AG08395 (cell line): Measurements from ENCODE around the gene SEMA3C.

Experiments
- DNase-seq: peaks from one replicate; pipeline ENCODE4 v3.0.0; 2012; ENCODE audit warnings: mixed read lengths, low spot score

Gene SEMA3C

DNA sequence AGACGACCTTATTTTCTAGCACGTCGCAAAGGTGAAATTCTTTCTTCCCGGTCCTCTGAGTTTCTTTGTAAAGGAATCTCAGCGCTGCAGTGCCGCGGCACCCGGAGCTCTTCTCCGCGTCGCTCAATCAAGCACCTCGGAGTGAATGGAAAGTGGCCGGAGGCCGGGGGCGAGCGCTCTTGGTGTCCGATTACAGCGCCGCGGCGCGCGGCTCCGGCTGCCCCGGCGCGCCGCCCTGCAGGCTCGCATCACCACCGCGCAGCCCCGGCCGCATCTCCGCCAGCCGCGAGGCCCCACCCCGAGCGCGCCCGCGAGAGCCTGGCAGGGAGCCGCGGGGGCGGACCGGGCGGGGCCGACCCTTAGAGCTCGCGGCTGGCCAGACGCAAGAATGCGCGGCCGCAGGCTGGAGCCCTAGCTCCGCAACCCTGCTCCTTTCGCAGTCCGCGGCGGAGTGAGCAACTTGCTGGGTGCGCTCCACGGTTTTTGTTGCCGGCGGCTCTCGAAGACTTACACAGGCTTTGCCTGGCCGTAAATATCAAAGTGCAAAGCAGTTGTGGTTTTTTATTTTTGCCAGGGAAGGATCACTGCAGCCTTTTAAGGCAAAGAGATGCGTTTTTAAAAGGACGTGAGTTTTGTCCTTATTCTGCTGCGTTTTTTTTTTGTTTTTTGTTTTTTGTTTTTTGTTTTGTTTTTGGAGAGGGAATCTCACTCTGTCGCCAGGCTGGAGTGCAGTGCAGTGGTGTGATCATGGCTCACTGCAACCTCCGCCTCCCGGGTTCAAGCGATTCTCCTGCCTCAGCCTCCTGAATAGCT, at the start of gene SEMA3C:
Gene SEMA3C (minus strand): TSS at position 143 of the 813 bp plus-strand sequence. CDS start 2,270 bp downstream, outside the sequence.
- DNase-seq, result peak; percentile 96

- no peak for DNase-seq
Measured at GRCh38 chr7:80968606-80969005, 49.8 kb upstream of the SEMA3C start.

- no peak for DNase-seq
Measured at GRCh38 chr7:80967917-80968297, 49.1 kb upstream of the SEMA3C start.

- DNase-seq, result peak; percentile 5
Measured at GRCh38 chr7:80967071-80967916, 48.4 kb upstream of the SEMA3C start.

DNA sequence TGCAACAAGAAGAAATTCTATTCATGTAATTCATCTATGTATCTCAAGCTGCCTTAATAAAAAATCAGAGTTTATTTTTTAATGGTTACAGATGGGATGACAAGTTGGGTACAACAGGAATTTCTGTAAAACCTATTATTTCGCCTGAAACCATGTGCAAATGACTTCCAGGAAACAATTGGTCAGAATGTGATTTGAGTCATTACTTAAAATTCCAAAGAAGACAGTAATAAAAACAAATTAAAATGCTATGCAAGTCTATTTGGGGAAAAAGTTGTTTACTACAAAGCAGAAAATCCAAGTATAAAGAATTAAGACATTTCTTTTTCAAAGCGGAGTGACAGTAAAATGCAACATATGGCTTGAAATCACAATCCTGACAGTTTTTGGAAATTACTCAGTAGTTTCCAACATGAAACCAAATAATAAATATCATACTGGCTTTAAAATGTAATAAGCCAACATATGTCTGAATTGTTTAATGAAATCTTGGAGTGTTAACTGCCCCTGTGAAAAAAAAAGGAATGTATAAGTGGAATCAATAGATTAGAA, 41.5 kb upstream of the SEMA3C start:
- peak; percentile 34 for DNase-seq

- no peak for DNase-seq
Measured at GRCh38 chr7:80957226-80957777, 38.5 kb upstream of the SEMA3C start.

GRCh38 chr7:80954191-80954590, 35.3 kb upstream of the SEMA3C start:
- DNase-seq, result no peak

DNA sequence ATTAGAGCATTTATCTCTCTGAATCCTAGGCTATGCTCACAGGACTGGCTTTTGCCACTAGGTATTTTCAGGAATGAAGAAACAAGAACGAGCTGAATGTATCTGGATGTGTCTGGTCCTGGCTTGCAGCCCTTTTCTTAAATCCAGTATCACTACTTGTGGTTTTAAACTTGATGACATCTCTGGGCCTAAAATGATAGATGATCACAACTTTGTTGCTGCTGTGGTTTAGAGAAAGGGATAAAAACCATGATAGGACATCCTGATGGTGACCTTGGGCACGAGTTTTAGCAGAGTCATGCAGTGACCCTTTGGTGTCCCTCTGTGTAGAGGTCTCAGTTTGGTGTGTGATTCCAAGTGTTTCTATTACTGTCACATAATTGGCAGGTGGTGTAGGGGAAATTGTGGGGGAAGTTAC, 31.7 kb upstream of the SEMA3C start:
- no peak for DNase-seq

- DNase-seq, result no peak
Measured at GRCh38 chr7:80949449-80949848, 30.6 kb upstream of the SEMA3C start.

DNA sequence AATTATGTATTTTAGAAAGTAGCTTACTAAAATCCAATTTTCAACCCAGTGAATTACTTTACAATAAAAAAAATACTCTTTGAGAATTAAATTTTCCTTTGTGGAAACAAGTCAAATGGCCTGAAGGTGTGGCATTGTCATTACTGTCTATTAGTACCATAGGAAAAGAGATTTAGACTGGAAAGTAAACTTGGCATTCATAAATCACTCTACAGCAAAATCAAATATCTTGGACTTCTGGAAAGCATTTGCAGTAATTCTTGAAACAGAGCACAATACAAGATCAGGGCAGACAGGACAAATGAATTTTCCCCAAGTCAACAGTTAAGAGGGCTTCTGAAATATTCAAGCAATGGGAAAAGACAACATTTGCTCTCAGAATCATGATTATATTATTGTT, 28.0 kb upstream of the SEMA3C start:
- DNase-seq, result no peak

GRCh38 chr7:80945976-80946375, 27.1 kb upstream of the SEMA3C start:
- DNase-seq, result no peak

GRCh38 chr7:80943342-80943741, 24.5 kb upstream of the SEMA3C start:
- no peak for DNase-seq

DNA sequence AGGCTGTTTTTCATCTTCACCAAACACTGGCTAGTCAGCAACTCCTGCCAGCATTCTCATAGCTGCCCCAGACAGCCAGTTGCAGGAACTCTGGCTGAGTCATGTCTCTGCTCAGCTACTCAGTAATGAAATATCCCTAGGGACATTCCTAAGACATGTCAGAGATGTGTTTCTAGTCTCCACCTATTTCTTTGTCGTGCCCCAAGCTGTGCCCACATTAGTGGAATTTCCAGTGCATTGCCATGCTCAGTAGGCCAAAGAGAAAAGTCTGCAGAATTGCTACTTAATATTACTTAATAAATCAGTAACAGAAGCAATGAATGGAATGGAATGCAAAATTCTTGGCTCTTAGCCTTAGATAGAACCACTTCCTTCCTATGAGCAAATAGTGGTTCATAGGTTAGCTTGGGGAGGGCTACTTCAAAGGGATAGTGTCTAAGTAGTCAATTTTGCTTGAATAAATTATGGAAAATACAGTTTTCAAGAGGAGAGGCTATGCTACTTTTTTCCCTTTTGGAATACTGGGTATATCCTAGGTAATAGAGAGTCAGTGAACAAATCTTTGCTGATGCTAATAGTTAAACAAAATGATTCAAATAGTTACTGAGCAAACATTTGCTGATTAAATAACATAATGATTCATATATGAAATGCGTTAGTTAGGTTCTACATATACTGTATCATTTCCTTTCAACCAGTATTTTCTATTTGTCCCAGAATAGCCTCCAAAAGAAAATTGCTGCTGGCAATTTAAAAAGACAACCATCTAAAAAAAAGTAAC, 23.6 kb upstream of the SEMA3C start:
- DNase-seq, result peak; percentile 97

DNA sequence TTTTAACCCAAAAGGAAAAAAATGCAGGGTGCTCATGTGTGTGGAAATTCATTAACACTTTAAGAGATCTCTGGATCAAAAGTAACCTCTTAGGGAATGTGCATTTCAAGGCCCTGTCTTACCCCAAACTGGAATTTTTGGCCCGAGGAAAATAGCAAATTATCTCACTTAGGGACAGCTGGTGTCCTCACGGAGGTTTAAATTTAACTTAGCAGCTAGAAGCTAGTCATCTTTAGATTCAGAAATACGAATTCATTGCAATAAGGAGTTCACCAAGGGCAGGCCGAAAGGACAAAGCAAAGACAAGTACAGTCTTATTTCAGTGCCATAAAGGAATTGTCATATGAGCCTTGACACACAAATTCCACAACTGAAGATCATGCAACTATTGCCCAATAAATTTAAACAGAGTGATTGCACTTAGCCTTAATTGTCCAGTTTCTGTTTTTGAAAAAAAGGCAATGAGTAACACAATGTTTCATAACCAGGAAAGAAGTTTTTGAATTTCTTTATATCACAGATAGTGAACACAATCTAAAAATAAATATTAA, 22.4 kb upstream of the SEMA3C start:
- peak; percentile 65 for DNase-seq

GRCh38 chr7:80940539-80941207, 21.8 kb upstream of the SEMA3C start:
- DNase-seq, result no peak

DNA sequence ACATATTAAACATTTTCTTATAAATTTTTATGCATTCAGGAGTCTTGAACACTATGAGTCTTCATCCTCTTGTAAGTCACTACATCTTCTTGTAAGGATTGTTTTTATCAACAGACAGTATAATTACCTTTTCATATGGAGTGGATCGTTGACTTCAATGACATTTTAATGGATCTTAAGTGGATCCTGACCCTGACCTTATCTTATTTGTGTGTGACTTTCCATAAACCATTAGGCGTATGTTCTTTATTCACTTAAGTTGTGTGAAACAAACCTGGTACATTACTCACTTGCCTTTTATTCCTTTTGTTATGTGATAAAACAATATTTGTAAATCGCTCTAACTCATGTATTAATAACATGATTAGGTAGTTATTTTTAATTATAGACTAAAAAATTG, 18.5 kb upstream of the SEMA3C start:
- no peak for DNase-seq

DNA sequence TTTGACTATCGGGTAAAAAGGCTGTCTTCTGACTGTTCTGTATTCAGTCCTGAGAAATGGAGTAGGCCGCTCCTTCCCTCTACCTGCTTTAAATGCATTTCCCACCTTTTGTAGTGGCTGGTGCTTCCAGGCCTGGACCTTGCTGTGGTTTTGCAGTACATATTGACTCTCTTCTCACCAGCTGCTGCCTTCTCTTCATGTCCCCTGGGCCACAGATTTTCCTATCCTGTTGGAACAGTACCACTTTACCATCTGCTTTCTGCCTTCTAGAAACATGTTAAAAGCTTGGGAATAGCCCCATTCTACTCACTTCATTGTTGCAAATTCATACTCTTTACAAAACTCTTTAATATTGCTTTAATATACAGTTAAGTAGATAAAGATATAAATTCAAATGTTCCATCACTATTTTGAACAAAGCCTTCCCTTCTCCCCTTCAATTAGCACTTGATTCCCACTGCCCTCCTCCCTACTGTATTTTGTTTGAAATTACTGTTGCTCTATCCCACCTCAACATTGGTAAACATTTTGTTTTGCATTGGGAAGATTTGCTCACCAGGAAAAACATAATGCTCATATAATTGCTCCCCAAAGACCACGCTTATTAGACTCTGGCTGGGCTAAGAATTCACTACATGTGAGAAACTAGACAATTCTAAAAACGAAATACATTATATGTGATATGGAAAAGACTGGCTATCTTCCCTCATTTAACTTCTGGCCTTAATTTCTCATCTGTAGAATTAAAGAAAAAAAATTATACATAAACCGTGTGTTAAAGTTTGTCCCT, 17.3 kb upstream of the SEMA3C start:
- no peak for DNase-seq

DNA sequence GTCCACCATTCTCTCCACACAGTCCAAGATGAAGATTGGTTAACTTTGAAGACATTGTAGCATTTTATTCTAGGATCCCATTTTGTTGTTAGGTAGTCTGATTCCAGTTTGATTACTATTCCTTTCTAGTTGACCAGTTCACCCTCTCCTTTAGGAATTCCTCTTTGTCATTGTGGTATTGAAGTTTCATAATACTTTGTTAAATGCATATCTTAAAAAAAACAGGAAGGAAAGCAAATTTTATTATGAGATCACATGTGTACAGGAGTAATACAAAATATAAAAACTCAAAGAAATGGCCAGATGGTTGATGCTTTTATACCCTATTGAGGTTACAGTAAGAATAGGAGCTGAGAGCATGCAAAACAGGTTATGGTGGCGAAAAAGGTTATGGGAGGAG, 15.5 kb upstream of the SEMA3C start:
- peak; percentile 41 for DNase-seq

DNA sequence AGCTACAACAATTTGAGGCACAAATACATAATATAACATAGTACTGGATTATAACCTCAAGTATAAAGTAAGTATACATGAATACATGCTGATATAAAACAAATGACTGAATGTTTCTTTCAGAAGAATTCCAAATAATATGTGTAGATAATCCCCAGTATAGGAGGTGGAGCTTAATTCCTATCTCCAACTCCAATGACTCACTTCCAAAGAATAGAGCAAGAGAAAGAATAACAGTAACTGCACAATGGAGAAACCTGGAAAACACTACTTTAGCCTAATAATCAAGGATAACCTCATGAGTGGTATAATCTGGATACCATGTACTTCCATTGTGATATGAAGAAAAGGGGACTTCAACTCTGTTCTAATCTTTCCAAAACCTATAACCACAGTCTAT, 13.7 kb upstream of the SEMA3C start:
- no peak for DNase-seq

DNA sequence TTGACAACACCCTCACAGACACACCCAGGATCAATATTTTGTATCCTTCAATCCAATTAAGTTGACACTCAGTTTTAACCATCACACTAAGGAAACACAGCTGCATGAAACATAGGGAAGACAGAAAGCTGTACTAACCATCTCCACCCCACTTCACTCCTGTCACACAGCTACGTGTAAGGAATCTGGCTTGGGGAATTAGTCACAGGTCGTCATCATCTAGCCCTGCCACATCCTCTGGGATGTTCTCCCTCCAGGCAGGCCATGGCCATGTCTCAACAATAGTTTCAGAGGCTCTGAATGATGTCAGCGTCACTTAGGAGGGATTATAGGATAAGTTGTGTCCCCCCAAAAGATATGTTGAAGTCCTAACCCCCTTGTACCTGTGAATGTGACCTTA, 10.8 kb upstream of the SEMA3C start:
- peak; percentile 59 for DNase-seq
